OCI-LY3 (cell line): ENCODE data around the gene GPATCH3.
A peak's percentile ranks its signal among the peaks of the same experiment; 100 is the strongest.

ENCODE experiments used
- H2AFZ ChIP-seq: fragments of 200-600, 300-600 bp; shearing (Covaris generic); 2 replicates; pipeline ENCODE4 v1.6.0; 2014; ENCODE audit warnings: antibody characterized with exemption, low read depth, low read length
- H3K27ac ChIP-seq: fragments of 200-600, 300-600 bp; sonication (generic); 2 replicates; pipeline ENCODE4 v1.5.1; 2014; ENCODE audit warnings: mild to moderate bottlenecking, low read length, moderate library complexity, mixed read lengths
- H3K27me3 ChIP-seq: fragments of 200-600, 300-600 bp; sonication (generic); 2 replicates; pipeline ENCODE4 v1.6.1; 2014; ENCODE audit warnings: low read depth, low read length, mixed read lengths
- H3K36me3 ChIP-seq: fragments of 200-600, 300-600 bp; sonication (generic); replicated peaks from 2 replicates; pipeline ENCODE3; 2014; ENCODE audit warnings: low read depth, low read length, mixed read lengths
- H3K4me1 ChIP-seq: fragments of 300-600, 200-600 bp; sonication (generic); 2 replicates; pipeline ENCODE4 v1.6.1; 2014; ENCODE audit warnings: low read length, mixed read lengths
- H3K4me2 ChIP-seq: fragments of 200-600, 300-600 bp; sonication (generic); 2 replicates; pipeline ENCODE4 v1.6.1; 2014; ENCODE audit warnings: low read length, mixed read lengths
- H3K4me3 ChIP-seq: fragments of 300-600, 200-600 bp; sonication (generic); 2 replicates; pipeline ENCODE4 v1.5.1; 2014; ENCODE audit warnings: antibody characterized with exemption, mild to moderate bottlenecking, low read length, moderate library complexity
- H3K79me2 ChIP-seq: fragments of 300-600, 200-600 bp; shearing (Covaris generic); 2 replicates; pipeline ENCODE4 v1.6.1; 2014; ENCODE audit warnings: mild to moderate bottlenecking, low read length, mixed read lengths
- H3K9ac ChIP-seq: fragments of 300-600, 200-600 bp; shearing (Covaris generic); 2 replicates; pipeline ENCODE4 v1.6.0; 2014; ENCODE audit warnings: mild to moderate bottlenecking, low read length, moderate library complexity
- H3K9me3 ChIP-seq: fragments of 200-600, 300-600 bp; shearing (Covaris generic); 2 replicates; pipeline ENCODE4 v1.6.1; 2014; ENCODE audit warnings: low read length, mixed read lengths; ENCODE audit not compliant: insufficient read depth
- H4K20me1 ChIP-seq: fragments of 200-600, 300-600 bp; sonication (generic); 2 replicates; pipeline ENCODE4 v1.6.1; 2016; ENCODE audit warnings: low read length, mixed read lengths; ENCODE audit not compliant: insufficient read depth
- CTCF ChIP-seq: fragments of 200-600, 300-600 bp; sonication (generic); IDR thresholded peaks from 2 replicates; pipeline ENCODE4 v1.5.1; 2014; ENCODE audit warnings: antibody characterized with exemption, low read length, low read depth
- EZH2phosphoT487 ChIP-seq: fragments of 200-600 bp; shearing (Covaris generic); IDR thresholded peaks from 2 replicates; pipeline ENCODE4 v1.6.1; 2018; ENCODE audit warnings: antibody characterized with exemption, mixed run types, low read depth

GPATCH3 gene

GRCh38 chr1:26921540-26922430 is 21.5 kb upstream of the GPATCH3 start, which contains the start of gene NUDC:
NUDC (plus strand) TSS chr1:26921743; CDS start chr1:26921849, 106 bp downstream.
- no peaks in the 10 kb centered on the region for H3K27me3 ChIP-seq

GRCh38 chr1:26921126-26921539 is 20.9 kb upstream of the GPATCH3 start:
- Histone ChIP-seq H3K9me3 (no peaks in the 10 kb centered on the region), H3K36me3 (peaks cover 4% of the 10 kb centered on the region), H3K4me3 (peak overlapping the region; percentile 80), H3K4me2 (peak overlapping the region; percentile 82), H3K9ac (peak overlapping the region; percentile 48), H3K27ac (no peak overlapping the region), H4K20me1 (no peaks in the 10 kb centered on the region), H3K4me1 (peaks cover 14% of the 10 kb centered on the region), H2AFZ (peak overlapping the region; percentile 69; the same call in 1 of the 2 replicates), H3K27me3 (no peaks in the 10 kb centered on the region), H3K79me2 (peaks cover 32% of the 10 kb centered on the region)
- TF ChIP-seq EZH2phosphoT487 (no peak), CTCF (no peak)

More at GRCh38 chr1:26921540-26922430, 21.5 kb upstream of the GPATCH3 start, which contains the start of gene NUDC:
- H3K36me3 ChIP-seq = peaks cover 4% of the 10 kb centered on the region
- H3K9ac ChIP-seq = peak within 1 kb of the TSS; percentile 88
- H2AFZ ChIP-seq = peak within 1 kb of the TSS; percentile 69
- peak within 1 kb of the TSS; percentile 46 for H3K27ac ChIP-seq
- H3K4me1 ChIP-seq = peaks cover 14% of the 10 kb centered on the region
- H3K9me3 ChIP-seq = no peaks in the 10 kb centered on the region
- peaks cover 35% of the 10 kb centered on the region for H3K79me2 ChIP-seq
- peak within 1 kb of the TSS; percentile 90 for H3K4me2 ChIP-seq
- H3K4me3 ChIP-seq = peak within 1 kb of the TSS; percentile 80
- H4K20me1 ChIP-seq = no peaks in the 10 kb centered on the region
- TF ChIP-seq EZH2phosphoT487 (no peak), CTCF (no peak)

- Histone ChIP-seq H3K9me3 (no peaks in the 10 kb centered on the region), H3K27me3 (no peaks in the 10 kb centered on the region), H3K27ac (no peak overlapping the region), H3K9ac (no peak overlapping the region), H4K20me1 (no peaks in the 10 kb centered on the region), H3K4me2 (no peak overlapping the region), H2AFZ (no peak overlapping the region; the same call in 1 of the 2 replicates), H3K4me3 (no peak overlapping the region), H3K36me3 (no peaks in the 10 kb centered on the region), H3K4me1 (no peaks in the 10 kb centered on the region), H3K79me2 (no peaks in the 10 kb centered on the region)
- TF ChIP-seq CTCF (no peak), EZH2phosphoT487 (no peak)
Observed at GRCh38 chr1:26915204-26915842, 15.1 kb upstream of the GPATCH3 start.
